GM13976 (cell line): ENCODE data around the gene AMBP.
A peak's percentile ranks its signal among the peaks of the same experiment; 100 is the strongest.

Experiments used
- DNase-seq: peaks from one replicate; pipeline ENCODE4 v3.0.0; 2012; ENCODE audit warnings: low spot score
- in situ Hi-C: fragments of 300-500 bp; cut with MboI; formaldehyde crosslinking; loops from one replicate; pipeline ENCODE4 v1.12.0; 2022; ENCODE audit warnings: low sequenced_read_pairs, mixed read lengths, inconsistent platforms; ENCODE audit not compliant: unreplicated experiment
- TF ChIP-seq, protein P1 (sequence below): IDR thresholded peaks from 2 replicates; pipeline ENCODE4 v1.5.1; 2012; ENCODE audit warnings: borderline replicate concordance, mild to moderate bottlenecking; ENCODE audit not compliant: insufficient read depth; ENCODE audit errors: extremely low read depth, missing control alignments, control extremely low read depth

The AMBP gene

DNA sequence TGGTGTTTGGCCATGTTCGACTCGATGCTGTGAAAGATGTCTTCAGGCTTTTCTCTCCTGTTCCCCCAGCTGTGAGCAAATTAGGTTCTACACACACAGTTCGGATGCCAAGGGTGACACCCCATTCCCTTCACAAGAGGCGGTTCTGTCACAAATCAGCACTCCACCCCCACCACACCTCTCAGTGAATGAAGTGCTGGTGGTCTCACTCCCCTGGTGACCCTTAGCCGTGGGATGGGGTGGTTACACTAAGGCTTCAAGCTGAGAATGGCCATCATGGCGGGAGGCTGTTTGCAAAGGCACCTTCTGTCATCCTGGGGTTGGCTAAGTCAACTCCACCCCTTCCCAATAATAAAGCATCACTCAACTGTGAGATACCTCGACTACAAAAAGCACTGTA, 26.4 kb downstream of the AMBP start:
- in situ Hi-C loops: no loop called here
- TF ChIP-seq, protein P1, sequence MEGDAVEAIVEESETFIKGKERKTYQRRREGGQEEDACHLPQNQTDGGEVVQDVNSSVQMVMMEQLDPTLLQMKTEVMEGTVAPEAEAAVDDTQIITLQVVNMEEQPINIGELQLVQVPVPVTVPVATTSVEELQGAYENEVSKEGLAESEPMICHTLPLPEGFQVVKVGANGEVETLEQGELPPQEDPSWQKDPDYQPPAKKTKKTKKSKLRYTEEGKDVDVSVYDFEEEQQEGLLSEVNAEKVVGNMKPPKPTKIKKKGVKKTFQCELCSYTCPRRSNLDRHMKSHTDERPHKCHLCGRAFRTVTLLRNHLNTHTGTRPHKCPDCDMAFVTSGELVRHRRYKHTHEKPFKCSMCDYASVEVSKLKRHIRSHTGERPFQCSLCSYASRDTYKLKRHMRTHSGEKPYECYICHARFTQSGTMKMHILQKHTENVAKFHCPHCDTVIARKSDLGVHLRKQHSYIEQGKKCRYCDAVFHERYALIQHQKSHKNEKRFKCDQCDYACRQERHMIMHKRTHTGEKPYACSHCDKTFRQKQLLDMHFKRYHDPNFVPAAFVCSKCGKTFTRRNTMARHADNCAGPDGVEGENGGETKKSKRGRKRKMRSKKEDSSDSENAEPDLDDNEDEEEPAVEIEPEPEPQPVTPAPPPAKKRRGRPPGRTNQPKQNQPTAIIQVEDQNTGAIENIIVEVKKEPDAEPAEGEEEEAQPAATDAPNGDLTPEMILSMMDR: no peak
- peak; percentile 9 for DNase-seq

DNA sequence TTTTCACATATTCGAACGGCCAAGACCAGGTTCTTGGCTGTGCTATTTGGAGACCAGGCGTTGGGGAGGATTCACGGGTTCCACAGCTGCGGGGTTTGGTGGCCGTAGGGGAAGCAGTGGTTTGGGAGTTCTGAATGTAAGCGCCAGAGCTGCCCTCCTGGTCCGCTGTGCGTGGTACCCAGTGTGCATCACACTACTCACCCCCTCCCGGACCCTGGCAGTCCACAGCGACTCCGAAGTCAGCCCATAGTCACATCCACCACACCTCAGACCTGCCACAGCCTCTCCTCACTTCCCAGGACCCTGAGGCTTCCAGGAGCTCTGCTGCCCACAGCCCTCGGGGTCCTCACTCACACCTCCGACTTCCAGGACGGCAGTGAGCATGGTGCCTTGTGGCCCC, 26.8 kb downstream of the AMBP start:
- in situ Hi-C loops: no loop called here
- DNase-seq: no peak
- TF ChIP-seq, protein P1: no peak

DNA sequence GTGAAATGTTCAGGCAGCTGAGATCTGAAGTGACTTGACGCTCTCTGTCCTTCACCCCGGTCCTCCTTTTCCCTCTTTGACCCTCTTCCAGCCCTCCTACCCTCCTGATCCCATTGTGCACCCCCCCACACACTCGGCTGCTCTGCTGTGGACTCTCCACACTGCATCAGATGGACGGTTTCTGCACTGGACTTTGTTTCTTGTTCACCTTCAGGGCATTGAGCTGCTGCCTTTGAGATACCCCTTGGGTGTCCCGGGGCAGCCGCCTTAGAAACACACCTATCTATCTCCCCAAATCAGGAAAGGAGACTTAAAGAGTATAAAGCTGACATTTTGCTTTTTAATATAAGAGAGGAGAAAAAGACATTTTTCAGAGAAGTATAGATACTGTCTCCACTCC, 27.5 kb downstream of the AMBP start:
- TF ChIP-seq, protein P1: no peak
- peak; percentile 13 for DNase-seq
- in situ Hi-C loops: no loop called here

DNA sequence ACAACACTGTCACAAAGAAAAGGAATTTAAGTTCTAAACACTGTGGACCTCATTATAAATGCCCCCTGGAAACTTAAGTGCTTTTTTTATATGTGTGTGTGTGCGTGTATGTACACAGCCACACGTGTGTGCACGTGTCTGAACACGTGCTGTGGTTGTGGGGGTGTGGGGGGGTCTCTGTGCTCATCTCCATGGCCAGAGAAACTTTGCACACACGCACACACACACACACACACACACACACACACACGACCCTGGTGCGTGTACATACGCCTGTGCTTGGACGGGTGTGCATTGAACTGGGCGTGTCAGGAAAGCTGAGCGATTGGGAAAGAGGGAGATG, 27.9 kb downstream of the AMBP start:
- TF ChIP-seq, protein P1: no peak
- in situ Hi-C loops: no loop called here
- no peak for DNase-seq

DNA sequence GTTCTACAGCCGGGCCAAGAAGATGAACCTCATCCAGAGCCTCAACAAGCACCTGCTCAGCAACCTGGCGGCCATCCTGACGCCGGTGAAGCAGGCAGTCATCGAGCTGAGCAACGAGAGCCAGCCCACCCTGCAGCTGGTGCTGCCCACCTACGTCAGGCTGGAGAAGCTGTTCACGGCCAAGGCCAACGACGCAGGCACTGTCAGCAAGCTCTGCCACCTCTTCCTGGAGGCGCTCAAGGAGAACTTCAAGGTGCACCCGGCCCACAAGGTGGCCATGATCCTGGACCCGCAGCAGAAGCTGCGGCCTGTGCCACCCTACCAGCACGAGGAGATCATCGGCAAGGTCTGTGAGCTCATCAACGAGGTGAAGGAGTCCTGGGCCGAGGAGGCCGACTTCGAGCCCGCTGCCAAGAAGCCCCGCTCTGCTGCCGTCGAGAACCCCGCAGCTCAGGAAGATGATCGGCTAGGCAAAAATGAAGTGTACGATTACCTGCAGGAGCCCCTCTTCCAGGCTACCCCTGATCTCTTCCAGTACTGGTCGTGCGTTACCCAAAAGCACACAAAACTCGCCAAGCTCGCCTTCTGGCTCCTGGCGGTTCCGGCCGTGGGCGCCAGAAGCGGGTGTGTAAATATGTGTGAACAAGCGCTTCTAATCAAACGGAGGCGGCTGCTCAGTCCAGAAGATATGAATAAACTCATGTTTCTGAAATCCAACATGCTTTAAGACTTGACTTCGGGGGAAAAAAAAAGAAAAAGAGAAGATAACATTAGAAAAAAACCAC, 28.5 kb downstream of the AMBP start:
- in situ Hi-C loops: no loop called here
- TF ChIP-seq, protein P1: no peak
- no peak for DNase-seq

DNA sequence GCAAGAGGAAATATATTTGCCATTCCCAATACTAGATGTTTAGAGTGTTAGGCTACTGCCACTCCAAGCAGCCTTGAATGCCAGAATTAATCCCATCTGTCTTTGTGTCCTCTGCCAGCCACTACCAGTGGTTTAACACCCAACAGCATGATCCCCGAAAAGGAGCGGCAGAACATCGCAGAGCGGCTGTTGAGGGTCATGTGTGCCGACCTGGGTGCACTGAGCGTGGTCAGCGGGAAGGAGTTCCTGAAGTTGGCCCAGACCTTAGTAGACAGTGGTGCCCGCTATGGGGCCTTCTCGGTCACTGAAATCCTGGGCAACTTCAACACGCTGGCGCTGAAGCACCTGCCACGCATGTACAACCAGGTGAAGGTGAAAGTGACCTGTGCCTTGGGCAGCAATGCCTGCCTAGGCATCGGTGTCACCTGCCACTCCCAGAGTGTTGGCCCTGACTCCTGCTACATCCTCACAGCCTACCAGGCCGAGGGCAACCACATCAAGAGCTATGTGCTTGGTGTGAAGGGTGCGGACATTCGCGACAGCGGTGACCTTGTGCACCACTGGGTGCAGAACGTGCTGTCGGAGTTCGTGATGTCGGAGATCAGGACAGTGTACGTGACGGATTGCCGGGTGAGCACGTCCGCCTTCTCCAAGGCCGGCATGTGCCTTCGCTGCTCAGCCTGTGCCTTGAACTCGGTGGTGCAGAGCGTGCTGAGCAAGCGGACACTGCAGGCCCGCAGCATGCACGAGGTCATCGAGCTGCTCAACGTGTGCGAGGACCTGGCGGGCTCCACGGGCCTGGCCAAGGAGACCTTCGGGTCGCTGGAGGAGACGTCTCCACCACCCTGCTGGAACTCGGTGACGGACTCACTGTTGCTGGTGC, 29.3 kb downstream of the AMBP start:
- DNase-seq: no peak
- in situ Hi-C loops: no loop called here

More for the DNA sequence above, 29.3 kb downstream of the AMBP start:
- TF ChIP-seq, protein P1: no peak
